ENCODE measurements around the gene ANXA11.
"Not testable (repeated sequence)": the region's sequence is repeated elsewhere in the genome, so short reads cannot be mapped to it uniquely, and the experiment has no call there.

ANXA11 gene

GRCh38 chr10:80205477-80206276 is at the start of gene ANXA11:
Gene ANXA11 (minus strand): TSS chr10:80205537. CDS start chr10:80172861, 32,676 bp downstream.
- peak; percentile 72 for DNase-seq

DNA sequence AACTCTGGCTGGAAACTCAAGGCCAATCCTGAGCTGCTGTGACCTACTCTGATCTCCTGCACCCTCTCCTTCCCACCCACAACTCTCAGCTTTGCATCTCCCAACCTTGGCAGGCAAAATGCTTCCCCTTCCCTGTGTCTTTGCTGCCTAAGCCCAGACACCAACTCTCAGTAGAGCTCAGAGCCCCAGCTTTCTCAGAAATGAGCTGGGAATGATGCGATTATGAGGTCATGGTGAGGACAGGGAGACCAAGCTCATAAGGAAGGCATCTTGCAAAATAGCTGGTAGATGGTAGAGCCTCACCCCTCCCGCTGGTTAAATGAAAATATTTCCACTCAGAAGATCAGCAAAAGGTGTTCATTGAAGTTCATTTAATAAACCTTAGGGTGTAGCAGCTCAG is 49.4 kb upstream of the ANXA11 start:
- DNase-seq: not testable (repeated sequence)

- peak; percentile 44 for DNase-seq
These were observed 48.6 kb upstream of the ANXA11 start for GRCh38 chr10:80253963-80254271.

- DNase-seq: no peak
These were observed 48.1 kb upstream of the ANXA11 start for GRCh38 chr10:80253266-80253962.

GRCh38 chr10:80252296-80252887 is 47.1 kb upstream of the ANXA11 start:
- peak; percentile 69 for DNase-seq

DNA sequence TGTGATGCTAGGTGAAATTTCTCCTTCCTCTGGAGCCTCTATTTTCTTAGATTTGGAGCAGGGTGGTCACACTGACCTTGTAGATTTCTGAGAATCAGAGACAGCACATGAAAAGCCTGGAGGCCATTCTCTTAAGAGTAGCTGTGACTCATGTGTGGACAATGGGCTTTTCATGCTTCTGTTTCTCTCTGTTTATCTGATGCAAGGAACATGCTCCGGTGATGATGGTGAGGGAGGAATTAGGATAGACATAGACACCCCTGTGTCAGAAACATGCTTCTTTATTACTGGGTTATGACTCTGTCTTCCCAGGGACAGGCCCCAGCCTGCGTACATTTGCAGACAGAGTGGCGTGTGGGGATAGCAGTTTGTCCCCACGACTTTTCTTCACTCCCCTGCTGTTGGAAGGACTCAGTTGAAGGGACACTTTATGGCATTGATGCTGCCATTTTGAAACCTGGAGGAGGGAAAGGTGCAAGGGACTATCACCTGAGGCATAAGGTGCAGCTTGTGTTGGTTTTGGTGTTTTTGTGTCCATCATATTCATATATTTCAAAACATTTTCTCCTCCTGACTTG is 46.5 kb upstream of the ANXA11 start:
- DNase-seq: not testable (repeated sequence)

DNA sequence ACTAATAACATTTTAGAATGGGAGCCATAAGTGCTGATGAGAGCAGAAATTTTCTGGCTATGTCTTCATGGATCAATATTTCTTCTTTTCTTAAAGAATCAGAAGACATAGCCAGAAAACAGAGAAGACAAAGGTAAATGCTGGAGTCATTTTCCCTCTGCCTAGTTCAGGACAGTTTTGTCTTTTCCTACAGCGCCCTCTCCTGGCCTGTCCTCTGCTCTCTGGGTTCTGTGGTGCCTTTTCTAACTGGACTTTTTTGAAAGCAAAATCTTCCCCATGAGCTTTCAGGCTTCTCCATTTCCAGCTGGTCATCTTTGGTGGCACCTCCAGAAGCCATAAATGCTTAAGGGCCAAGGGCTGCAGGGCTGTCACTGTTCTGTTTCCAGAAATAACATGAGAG is 45.1 kb upstream of the ANXA11 start:
- DNase-seq: not testable (repeated sequence)

GRCh38 chr10:80249906-80250305 is 44.6 kb upstream of the ANXA11 start:
- DNase-seq: not testable (repeated sequence)

DNA sequence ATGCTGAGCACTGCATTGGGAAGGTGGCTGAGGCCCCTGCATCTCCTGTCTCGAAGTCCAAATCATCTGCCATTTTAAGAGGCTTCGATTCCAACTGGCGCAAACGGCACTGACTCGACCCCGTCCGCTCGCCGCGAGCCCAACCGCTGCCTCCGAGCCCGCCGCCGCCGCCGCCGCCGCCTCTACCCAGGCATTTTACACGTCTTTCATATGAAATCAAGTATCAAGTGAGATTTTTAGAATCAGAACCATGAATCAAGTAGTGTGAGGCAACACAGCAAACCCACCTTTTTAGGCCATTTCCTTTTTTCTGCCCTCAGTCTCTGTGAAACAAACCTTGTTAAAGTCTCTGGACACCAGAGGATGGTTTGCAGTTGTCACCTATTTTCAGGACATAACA is 42.3 kb upstream of the ANXA11 start:
- DNase-seq: not testable (repeated sequence)

DNA sequence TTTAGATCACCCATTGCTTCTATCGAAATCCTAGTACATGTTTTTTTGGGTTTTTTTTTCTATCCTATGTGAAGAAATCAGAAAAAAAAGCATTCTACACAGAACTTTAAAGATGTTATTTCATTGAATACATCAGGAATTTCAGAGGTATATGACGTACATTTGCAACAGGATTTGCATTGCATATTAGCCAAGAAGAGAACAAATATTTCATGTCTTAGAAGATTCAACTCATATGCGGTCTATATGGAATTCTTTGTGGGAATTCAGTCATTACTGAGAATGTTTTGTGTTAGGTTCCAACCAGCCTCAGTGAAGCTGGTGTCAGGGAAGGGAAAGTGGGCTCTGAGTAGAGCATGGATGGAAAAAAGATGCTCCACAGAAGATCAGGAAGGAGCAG is 39.0 kb upstream of the ANXA11 start:
- DNase-seq: not testable (repeated sequence)

DNA sequence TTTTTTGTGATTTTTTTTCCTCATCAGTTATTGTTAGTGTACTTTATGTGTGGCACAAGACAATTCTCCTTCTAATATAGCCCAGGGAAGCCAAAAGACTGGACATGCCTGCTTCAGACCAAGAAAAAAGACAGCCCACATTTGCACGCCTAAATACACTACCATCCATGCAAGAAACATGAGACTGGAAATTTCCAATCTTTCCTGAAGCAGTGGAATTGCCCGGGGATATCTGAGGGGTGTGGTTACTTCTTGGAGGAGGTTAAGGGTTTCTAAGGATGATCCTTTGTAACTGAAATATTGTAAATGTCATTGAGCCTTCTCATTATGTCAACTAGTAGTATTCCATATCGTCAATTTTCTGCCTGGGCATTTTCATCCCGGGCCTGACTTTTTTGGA is 37.0 kb upstream of the ANXA11 start:
- DNase-seq: not testable (repeated sequence)

- DNase-seq: not testable (repeated sequence)
These were observed 31.1 kb upstream of the ANXA11 start for GRCh38 chr10:80236457-80236856.

GRCh38 chr10:80234331-80235235 is 29.2 kb upstream of the ANXA11 start:
- DNase-seq: not testable (repeated sequence)

- not testable (repeated sequence) for DNase-seq
These were observed 28.5 kb upstream of the ANXA11 start for GRCh38 chr10:80233871-80234270.

DNA sequence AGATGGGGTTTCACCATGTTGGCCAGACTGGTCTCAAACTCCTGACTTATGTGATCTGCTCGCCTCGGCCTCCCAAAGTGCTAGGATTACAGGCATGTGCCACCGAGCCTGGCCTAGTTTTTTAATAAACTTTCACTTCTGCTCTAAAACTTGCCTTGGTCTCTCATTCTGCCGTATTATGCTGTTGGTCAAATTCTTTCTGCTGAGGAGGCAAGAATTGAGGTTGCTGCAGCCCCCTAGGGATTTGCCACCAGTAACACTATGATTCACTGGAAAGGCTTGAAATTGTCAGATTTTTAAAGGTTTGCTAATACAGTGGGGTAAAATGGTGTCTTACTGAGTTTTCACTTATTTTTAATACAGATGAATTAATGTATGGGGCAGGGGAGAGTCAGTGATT is 21.4 kb upstream of the ANXA11 start:
- not testable (repeated sequence) for DNase-seq

DNA sequence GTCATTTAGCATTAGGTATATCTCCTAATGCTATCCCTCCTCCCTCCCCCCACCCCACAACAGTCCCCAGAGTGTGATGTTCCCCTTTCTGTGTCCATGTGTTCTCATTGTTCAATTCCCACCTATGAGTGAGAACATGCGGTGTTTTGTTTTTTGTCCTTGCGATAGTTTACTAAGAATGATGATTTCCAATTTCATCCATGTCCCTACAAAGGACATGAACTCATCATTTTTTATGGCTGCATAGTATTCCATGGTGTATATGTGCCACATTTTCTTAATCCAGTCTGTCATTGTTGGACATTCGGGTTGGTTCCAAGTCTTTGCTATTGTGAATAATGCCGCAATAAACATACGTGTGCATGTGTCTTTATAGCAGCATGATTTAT is 17.7 kb upstream of the ANXA11 start:
- DNase-seq: not testable (repeated sequence)

GRCh38 chr10:80218878-80219277 is 13.5 kb upstream of the ANXA11 start:
- not testable (repeated sequence) for DNase-seq

DNA sequence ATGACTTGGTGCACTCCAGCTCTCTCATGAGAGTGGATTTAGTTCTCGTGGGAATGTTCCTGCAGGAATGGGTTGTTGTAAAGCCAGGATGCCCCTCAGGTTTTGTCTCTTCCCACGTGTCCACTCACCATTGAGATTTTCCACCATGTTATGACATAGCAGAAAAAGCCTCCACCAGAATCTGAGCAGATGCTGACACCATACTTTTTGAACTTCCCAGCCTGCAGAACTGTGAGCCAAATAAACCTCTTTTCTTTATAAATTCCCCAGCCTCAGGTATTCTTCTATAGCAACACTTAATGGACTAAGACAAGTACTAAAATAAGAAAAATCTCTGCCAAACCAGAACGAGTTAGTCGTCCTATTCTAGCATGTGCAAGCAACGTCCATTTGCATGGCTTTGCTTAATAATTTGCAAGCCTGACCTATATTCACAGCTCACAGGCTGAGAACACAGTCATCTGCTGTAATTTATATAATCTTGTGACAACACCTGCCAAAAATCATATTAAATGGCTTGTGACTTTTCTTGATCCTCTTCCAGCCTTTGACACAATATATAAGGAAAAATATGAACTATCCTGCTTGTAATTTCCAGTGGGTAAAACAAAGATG is 9.1 kb upstream of the ANXA11 start:
- DNase-seq: not testable (repeated sequence)

DNA sequence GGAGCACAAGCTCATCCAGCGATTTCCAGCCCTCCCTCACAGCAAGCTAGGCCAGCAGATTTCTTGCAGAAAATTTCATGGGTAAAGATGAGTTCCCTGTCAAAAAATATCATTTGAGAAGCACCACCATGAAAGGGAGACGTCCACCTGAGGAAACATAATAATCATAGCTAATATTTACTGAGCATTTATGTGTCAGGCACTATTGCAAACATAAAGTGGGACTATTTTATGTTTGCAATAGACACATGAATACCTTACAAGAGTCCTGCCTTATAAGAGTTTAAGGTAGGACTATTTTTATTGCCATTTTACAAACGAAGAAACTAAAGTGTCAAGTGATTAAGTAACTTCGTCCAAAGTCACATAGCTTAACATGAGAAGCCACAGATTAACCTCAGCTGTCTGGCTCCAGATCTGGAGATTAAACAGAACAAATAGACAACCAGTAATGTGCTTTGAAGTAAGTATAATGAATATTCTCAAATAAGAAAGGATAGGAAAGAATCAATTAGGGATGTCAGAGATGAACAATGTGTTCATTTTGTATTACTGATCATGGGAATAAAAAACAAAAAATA is 7.3 kb upstream of the ANXA11 start:
- DNase-seq: not testable (repeated sequence)

- no peak for DNase-seq
These were observed 6.4 kb upstream of the ANXA11 start for GRCh38 chr10:80211786-80212185.

GRCh38 chr10:80210259-80210658 is 4.9 kb upstream of the ANXA11 start:
- no peak for DNase-seq
